Ramos (cell line): ENCODE measurements around the gene CDC42BPA.
"Not testable (repeated sequence)": the region's sequence is repeated elsewhere in the genome, so short reads cannot be mapped to it uniquely, and the experiment has no call there.

Experiments
- in situ Hi-C: fragments of 300-500 bp; cut with MboI; formaldehyde crosslinking; loops from one replicate; pipeline ENCODE4 v1.14.3; 2022; ENCODE audit warnings: low sequenced_read_pairs; ENCODE audit not compliant: unreplicated experiment

CDC42BPA gene

DNA sequence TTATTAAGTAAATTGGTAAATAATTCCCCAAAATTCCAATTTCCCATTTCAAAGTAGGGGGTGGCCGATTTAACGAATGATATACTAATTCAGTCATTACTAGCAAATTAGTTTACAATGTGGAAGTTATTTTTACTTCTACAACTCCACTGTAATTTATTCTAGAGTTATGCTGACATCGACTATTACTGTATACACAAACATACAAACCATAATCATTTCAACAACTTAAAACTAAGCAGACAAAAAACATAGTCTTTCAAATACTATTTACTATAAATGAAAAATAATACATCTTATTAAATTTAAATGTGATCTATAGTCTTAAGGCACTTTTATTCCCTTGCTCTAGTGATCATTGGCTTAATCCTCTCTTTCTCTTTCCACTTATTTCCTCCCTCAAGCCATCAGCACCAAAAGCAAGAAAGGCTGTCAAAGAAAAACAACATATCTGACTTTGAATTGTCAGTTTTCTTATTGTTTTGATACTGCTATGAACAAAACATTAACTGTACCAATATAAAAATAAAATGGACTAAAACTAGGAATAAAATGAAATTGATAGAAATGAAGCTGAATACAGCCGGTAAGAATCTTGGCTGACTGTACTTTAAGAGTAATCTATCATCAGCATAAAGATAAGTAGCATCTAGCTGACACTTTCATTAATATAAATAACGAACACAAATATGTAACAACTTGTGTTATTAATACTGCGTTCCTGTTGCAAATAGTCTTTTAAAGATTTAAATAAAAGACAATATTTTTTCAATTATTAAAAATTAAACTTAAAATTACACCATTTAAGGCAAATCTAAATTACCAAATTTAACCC lies 4.1 kb downstream of the CDC42BPA start:
- in situ Hi-C loops = no loop called here

DNA sequence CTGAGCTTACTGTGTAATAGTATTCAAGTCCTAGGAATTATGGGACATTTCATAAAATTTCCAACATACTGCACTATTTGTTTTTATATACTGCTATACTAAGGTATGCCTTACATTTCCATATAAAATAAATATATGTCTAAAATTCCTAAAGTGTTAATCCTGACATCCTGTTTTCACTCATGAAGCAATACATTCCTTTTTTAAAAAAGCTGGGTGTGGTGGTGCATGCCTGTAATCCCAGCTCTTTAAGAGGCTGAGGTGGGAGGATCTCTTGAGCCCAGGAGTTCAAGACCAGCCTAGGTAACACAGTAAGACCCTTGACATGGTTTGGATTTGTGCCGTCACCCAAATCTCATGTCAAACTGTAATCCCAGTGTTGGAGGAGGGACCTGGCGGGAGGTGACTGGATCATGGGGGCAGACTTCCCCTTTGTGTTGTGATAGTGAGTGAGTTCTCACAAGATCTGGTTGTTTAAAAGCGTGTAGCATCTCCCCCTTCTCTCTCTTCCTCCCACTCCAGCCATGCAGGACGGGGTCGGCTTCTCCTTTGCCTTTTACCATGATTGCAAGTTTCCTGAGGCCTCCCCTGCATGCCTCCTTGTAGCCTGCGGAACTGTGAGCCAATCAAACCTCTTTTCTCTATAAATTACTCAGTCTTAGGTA lies 5.8 kb downstream of the CDC42BPA start:
- in situ Hi-C loops = no loop called here

GRCh38 chr1:227311389-227312001 lies 6.8 kb downstream of the CDC42BPA start:
- in situ Hi-C loops = no loop called here

DNA sequence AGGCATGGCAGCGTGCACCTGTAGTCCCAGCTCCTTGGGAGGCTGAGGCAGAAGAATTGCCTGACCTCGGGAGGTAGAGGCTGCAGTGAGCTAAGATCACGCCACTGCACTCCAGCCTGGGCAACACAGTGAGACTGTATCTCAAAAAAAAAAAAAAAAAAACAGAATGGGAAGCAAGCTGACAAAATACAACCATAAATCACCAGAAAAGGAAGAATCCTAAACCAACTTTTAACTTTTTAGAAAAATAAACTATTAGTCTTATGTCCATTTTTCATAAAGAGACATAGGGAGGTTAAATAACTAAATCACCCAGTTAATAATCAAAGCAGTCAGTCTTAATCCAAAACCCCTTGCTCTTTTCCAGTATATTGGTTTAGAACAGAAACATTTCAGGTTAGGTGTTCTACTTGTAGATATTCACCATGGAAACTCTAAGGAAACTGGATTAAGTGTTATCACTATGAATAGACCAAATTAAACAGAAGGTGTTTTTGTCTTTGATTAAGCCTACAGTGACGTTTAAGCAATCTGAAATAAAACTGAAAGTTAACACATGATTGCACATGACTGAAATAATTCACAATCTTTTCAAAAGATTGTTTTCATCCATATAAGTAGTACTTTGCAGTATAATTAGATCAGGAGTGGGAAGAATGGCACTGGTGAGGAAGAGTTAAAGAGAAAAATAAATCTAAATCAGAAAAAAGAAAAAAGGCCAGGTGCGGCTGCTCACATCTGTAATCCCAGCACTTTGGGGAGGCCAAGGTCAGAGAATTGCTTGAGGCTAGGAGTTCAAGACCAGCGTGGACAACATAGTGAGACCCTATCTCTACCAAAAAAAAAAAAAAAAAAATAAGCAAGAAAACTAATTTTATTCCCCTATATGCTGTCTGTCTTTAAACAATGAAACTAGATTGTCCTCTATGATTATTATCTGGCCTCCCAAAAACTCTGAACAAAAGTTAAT lies 9.6 kb downstream of the CDC42BPA start:
- in situ Hi-C loops = no loop called here

DNA sequence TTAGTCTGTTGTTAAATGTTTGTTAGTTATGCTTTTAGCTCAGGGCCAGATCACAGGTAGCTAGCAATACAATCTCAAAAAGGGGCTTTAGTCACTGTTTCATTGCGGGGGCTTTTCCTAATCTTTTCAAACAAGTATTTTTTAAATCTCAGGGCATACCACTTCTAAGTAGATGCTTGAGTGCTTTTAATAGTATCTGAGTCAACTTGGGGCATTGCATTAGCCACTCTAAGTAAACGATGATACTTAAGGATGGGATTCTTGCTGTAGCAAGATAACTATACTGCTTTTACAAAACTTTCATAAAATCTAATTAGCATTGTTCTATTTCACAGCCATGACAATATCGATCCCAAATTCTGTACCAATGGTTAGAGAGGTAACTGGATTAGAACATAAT lies 11.6 kb downstream of the CDC42BPA start:
- in situ Hi-C loops = no loop called here

DNA sequence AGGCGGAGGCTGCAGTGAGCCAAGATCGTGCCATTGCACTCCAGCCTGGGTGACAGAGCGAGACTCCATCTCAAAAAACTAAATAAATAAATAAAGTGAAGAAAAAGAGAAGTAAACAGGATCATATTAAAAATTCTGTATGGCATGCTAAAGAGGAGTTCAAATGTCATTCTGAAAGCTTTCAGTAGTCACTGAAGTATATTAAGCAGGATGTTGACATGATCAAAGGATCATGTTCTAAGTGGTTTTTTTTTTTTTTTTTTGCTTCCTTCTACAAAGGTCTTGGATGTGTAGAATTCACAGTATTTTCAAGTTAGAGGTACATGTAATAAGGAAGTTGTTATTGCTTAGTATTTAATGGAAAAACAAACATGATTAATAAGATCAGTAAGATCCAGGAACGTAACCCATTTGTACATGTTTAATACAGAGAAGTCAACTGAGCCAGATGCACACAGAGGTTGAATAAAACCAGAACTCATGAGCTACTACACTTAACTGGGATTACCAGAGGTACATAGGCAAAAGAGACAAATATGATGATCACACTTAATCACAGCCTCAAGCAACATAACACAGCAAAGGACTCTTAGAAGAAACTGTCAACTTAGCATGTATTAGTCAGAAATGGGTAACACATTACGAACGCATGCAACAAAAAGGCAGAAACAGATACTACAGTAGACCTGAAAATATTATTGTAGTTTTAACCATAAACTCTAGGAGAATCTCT lies 12.2 kb downstream of the CDC42BPA start:
- in situ Hi-C loops = no loop called here

DNA sequence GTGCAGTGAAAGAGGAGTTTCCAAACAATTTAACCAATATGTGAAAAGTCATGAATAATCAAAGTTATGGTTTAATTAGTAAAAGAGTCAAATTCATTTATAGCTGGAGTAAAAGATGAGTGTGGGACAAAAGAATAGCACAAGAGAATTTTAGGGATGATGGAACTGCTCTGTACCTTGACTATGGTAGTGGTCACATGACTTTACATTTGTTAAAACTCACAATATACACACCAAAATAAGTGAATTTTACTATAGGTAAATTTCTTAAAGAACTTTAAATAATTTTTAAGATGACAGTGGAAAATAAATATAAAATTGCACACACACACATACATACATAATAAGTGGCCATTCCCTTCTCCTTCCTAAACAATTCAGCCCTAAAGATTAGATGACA lies 13.6 kb downstream of the CDC42BPA start:
- in situ Hi-C loops = no loop called here

GRCh38 chr1:227303662-227304061 lies 14.6 kb downstream of the CDC42BPA start:
- in situ Hi-C loops = no loop called here

DNA sequence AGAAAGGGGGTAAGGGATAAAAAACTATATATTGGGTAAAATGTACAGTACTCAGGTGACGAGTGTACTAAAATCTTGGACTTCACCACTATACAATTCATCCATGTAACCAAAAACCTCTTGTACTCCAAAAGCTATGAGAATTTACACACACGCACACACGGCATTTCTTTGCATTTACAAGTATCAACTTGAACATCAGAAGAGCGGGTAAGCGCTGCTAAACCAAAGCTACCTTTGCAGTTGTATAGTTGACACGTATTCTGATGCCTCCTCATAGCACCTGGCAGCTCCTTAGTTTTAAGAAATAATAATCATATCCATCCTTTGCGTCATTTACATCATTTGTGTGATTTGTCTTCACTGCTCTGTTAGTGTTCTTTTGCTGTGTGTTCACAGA lies 17.6 kb downstream of the CDC42BPA start:
- in situ Hi-C loops = no loop called here

GRCh38 chr1:227299688-227300087 lies 18.6 kb downstream of the CDC42BPA start:
- in situ Hi-C loops = no loop called here

GRCh38 chr1:227299241-227299627 lies 19.1 kb downstream of the CDC42BPA start:
- in situ Hi-C loops = no loop called here

- in situ Hi-C loops = no loop called here
Observed at GRCh38 chr1:227298512-227299240, 19.6 kb downstream of the CDC42BPA start.

- in situ Hi-C loops = no loop called here
Observed at GRCh38 chr1:227297073-227297793, 21.1 kb downstream of the CDC42BPA start.

GRCh38 chr1:227295609-227296008 lies 22.7 kb downstream of the CDC42BPA start:
- in situ Hi-C loops = no loop called here

- in situ Hi-C loops = no loop called here
Observed at GRCh38 chr1:227285745-227286144, 32.5 kb downstream of the CDC42BPA start.

- in situ Hi-C loops = no loop called here
Observed at GRCh38 chr1:227281371-227281770, 36.9 kb downstream of the CDC42BPA start.

- in situ Hi-C loops = no loop called here
Observed at GRCh38 chr1:227280836-227281235, 37.5 kb downstream of the CDC42BPA start.

- in situ Hi-C loops = not testable (repeated sequence)
Observed at GRCh38 chr1:227276156-227276693, 42.1 kb downstream of the CDC42BPA start.
